HG02840 (cell line): ENCODE results near the gene ZRANB1.

Experiments used
- ATAC-seq: cut with Tn5 transposase; IDR thresholded peaks from one replicate; pipeline ENCODE4 v1.9.1; 2021; ENCODE audit warnings: mild to moderate bottlenecking, moderate library complexity, moderate number of reproducible peaks; ENCODE audit not compliant: unreplicated experiment, low FRiP score

Gene ZRANB1

GRCh38 chr10:125003901-125004467 is 62.1 kb downstream of the ZRANB1 start:
- no peak for ATAC-seq

GRCh38 chr10:125004571-125005311 is 62.8 kb downstream of the ZRANB1 start:
- no peak for ATAC-seq

- ATAC-seq = no peak
Observed at GRCh38 chr10:125005312-125006187, 63.6 kb downstream of the ZRANB1 start.

- no peak for ATAC-seq
Observed at GRCh38 chr10:125006188-125006680, 64.3 kb downstream of the ZRANB1 start.

- no peak for ATAC-seq
Observed at GRCh38 chr10:125006921-125007426, 65.1 kb downstream of the ZRANB1 start.

GRCh38 chr10:125007436-125007835 is 65.5 kb downstream of the ZRANB1 start:
- no peak for ATAC-seq

GRCh38 chr10:125008689-125009638 is 67.0 kb downstream of the ZRANB1 start:
- ATAC-seq = no peak

GRCh38 chr10:125009661-125010161 is 67.8 kb downstream of the ZRANB1 start:
- no peak for ATAC-seq

- no peak for ATAC-seq
Observed at GRCh38 chr10:125010362-125010761, 68.4 kb downstream of the ZRANB1 start.

- ATAC-seq = no peak
Observed at GRCh38 chr10:125011171-125011925, 69.4 kb downstream of the ZRANB1 start.

- no peak for ATAC-seq
Observed at GRCh38 chr10:125011926-125012705, 70.2 kb downstream of the ZRANB1 start.

GRCh38 chr10:125012851-125013528 is 71.1 kb downstream of the ZRANB1 start:
- ATAC-seq = no peak

GRCh38 chr10:125013529-125013872 is 71.6 kb downstream of the ZRANB1 start:
- no peak for ATAC-seq

GRCh38 chr10:125014086-125014830 is 72.3 kb downstream of the ZRANB1 start:
- ATAC-seq = no peak

- no peak for ATAC-seq
Observed at GRCh38 chr10:125014836-125015355, 73.0 kb downstream of the ZRANB1 start.

GRCh38 chr10:125015356-125015944 is 73.5 kb downstream of the ZRANB1 start:
- ATAC-seq = no peak
